HTR-8/SVneo (cell line): ENCODE results near the gene NHERF1.
A peak's percentile ranks its signal among the peaks of the same experiment; 100 is the strongest.

ENCODE experiments used
- DNase-seq: peaks from one replicate; pipeline ENCODE4 v3.0.0; 2011; ENCODE audit warnings: low spot score, mixed read lengths; ENCODE audit not compliant: insufficient read length
- FAIRE-seq: peaks from 2 replicates; lab custom pipeline; 2011; peaks lifted over from hg19 to GRCh38; lab: Jason Lieb, UNC

Gene NHERF1

DNA sequence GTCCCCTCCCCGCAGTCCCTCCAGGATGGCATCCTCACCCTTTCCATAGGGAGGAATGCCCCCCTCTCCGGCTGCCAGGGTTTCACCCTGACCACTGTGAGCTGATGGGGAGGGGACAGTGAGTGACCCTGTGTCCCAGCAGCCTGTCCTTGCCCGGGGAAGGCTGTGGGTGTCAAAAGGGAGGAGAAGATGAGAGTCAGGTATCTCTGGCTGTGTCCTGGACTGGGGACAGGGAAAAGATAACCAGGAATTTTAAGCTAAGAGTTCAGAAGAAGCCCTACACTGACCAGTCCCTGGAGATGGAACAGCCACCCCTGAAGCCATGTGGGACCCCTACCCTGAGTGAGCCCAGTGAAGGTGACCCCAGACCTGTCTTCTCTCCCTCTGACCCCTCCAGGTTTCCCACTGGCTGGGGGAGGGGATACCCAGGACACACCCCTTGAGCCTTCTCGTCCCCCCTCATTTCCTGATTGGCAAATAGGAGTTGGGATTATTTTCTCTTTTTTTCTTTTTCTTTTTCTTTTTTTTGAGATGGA, 16.4 kb downstream of the NHERF1 start:
- no peak for DNase-seq
- FAIRE-seq: no peak

DNA sequence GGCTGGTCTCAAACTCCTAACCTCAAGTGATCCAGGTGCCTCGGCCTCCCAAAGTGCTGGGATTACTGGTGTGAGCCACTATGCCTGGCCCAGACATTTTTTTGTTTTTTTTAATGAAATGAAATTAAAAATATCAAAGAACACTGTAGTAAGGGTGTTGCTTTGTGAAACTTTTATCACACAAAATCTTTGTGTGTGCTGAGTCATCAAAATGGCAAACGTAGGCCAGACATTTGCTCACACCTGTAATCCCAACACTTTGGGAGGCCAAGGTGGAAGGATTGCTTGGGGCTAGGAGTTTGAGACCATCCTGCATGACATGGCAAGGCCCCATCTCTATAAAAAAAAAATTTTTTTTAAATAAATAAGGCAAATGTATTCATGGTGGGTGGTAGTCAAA, 18.0 kb downstream of the NHERF1 start:
- FAIRE-seq (no peak), DNase-seq (no peak)

DNA sequence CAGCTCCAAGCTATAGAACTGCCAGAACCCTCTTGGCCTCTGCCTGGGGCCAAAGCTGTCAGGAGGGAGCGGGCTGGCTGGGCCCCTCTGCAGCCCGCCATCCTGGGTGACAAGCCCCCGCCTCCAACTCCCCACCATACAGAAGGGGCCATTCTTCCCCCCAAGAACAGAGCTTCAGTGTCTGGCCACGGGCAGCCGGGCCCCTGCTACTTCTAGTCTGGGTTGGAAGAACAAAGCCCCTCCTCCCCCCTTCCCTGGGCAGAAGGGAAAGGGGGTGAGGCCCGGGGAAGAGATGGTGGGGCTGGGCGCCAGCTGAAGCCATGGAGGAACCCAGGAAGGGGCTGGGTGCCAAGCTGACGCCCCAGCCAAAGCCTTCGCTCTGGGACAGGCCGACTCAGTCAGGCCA, 18.7 kb downstream of the NHERF1 start:
- no peak for FAIRE-seq

DNA sequence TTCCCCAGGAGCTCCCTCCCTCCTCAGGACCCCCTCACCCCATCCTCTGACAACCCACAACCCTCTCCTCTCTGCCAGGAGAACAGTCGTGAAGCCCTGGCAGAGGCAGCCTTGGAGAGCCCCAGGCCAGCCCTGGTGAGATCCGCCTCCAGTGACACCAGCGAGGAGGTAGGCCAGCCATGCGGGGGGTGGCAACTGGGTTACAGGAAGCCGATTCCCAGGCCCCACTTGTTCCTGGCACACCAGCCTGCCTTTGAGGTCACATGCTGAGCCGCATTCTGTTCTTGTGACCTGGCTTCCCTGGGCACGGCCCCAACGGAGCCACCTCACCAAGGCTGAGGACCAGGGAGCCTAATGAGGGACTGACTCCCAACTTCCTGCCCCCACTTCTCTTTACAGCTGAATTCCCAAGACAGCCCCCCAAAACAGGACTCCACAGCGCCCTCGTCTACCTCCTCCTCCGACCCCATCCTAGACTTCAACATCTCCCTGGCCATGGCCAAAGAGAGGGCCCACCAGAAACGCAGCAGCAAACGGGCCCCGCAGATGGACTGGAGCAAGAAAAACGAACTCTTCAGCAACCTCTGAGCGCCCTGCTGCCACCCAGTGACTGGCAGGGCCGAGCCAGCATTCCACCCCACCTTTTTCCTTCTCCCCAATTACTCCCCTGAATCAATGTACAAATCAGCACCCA, 19.8 kb downstream of the NHERF1 start:
- DNase-seq (no peak), FAIRE-seq (peak; percentile 4)

More for the DNA sequence above, 18.7 kb downstream of the NHERF1 start:
- no peak for DNase-seq

DNA sequence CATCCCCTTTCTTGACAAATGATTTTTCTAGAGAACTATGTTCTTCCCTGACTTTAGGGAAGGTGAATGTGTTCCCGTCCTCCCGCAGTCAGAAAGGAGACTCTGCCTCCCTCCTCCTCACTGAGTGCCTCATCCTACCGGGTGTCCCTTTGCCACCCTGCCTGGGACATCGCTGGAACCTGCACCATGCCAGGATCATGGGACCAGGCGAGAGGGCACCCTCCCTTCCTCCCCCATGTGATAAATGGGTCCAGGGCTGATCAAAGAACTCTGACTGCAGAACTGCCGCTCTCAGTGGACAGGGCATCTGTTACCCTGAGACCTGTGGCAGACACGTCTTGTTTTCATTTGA, 20.3 kb downstream of the NHERF1 start:
- FAIRE-seq: no peak

DNA sequence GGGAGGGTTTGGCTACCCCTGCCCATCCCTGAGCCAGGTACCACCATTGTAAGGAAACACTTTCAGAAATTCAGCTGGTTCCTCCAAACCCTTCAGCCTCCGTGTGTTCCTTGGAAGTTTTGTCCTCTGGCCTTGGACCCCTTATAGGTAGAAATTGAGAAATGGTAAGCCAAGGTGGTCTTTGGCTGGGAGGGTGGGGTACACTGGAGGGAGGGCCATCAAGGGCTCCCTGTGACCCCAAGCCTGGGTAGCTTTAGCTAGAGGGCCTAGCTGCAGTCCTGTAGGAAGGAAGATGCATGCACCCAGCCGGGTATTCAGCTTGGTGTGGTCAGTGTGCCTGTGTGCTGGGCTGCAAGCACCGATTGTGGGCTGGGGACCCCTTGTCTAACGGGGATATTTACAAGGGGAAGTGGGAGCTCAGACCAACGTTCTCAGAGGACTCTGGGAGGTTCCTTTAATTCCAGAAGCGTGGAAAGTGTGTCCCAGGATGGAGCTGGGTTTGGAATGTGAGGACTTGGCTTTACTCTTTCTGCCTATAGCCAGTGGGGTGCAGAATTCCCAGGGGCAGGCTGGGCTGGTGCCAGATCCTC, 20.9 kb downstream of the NHERF1 start:
- no peak for FAIRE-seq
- DNase-seq: no peak

More for the DNA sequence above, 20.3 kb downstream of the NHERF1 start:
- no peak for DNase-seq

DNA sequence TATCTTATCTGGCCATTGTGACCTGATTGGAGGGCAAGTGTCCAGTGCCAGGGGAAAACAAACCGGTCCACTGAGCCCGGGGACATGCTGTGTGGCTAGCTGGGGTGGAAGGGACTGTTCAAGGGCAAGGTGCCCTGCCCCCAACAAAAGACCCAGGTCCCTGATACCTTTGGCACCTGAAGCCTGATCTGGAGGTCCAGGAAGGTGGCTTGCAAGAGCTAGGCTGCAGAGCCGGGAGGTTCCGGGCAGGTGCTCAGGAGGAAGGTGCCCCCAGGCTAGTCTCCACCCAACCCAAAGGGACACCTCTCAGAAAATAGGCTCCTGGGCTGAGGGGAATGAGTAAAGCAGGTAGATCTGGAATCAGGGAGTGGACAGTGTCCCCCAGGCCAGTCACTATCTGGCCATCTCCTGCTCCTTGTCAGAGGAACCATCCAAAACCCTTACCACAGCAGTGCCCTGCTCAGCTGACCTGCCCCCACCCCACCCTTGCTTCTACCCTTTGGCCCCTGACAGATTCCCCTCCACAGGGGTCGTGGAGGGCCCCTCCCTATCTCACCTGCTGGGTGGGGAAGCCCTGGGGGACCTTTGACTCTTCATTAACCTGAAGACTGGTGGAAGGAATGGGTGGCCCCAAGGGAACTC, 21.5 kb downstream of the NHERF1 start:
- FAIRE-seq: no peak
- DNase-seq: no peak

DNA sequence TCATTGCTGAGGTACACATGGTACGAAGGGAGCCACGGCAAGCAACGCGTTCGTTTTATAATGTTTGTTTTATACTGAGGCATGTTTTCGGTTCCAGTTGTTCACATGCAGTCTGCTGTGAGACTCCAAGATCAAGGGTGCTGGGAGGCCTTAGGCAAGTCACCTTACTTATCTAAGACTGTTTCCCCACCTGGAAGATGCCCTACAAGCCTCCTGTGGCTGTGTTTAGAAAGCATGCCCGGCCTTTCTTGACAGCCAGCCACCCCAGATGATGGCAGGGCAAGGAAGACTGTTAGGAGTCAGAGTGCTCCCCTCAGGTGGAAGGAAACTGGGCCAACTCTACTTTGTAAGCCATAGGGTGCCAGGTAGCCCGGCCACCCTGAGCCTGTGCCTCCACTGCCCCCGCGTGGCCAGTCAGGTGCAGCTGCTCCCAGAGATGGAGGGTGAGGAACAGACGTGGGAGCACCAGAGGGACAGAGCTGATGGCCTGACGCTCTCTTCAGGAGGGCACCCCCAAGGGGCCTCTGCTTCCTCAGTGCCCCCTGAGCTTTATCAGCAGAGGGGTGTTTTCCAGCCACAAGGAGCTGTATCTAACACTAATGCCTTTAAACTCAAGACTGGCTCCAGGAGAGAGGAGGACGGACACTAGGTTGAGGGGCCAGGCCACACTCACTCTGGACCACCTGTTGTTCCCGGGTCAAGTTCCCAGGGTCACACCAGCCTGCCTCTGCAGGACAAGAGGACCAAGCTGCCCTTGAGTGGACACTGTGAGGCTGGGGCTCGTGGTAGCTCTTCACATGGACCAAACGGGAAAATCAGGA, 22.3 kb downstream of the NHERF1 start:
- FAIRE-seq (peak; percentile 70), DNase-seq (peak; percentile 57)

DNA sequence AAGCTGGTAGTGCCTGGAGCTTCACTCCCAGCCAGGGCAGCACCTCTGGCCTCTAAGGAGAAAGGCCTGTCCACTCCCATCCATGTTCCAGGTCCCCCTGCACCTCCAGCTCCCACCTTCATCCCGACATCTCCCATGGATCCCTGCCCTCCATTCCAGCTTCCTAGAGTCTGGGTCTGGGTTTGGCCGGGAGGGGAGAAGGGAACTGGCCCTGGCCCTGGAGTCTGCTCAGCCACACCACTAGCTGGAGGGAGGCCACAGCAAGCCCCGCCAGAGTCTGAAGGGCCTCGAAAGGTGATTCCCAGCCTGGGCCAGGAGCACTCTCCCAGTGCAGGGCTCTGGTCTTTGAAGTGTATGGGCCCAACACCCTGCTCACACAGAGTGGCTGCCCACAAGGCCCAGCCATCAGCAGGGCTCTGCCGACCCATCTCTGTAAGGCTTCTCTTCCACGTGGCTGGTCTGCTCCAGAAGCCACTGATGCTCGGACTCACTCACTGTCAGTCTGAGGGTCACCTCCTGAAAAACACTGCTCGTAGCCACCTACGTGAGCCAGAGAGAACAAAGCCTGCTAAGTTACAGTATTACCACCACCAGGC, 23.0 kb downstream of the NHERF1 start:
- DNase-seq: no peak
- FAIRE-seq: no peak

DNA sequence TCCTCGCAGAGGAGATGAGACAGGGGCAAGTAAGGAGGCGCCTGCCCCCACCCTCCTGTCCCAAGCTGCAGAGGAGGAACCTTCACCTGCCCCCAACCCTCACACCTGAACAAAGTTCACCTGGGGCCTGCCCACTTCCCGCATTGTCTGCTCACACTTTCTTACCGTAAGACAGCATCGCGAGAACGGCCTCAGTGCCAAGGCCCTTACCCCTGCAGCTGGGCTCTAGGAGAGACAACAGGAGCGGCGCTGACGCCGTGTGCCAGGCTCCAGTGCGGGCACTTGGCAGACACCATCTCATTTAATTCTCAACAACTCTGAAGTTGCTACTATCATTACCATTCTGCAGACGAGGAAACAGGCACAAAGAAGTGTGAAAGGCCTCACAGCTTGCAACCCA, 23.6 kb downstream of the NHERF1 start:
- DNase-seq (no peak), FAIRE-seq (no peak)

DNA sequence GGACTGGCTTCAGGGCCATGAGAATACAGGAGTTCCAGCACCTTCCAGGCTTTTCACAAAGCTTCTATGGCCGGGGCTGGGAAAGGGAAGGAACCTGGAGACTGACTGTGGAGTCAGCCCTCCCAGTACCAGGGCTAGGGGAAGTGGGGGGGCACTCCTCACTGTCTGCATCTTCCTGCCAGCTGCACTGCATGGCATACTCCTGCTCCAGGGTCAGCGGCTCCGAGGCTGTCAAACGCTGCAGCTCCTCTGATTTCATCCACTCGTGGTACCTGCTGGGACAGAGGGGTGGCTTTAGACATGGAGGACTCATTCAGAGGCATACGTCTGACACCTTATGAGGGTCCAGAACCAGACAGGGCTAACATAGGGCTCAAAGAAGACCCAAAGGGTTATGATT, 25.0 kb downstream of the NHERF1 start:
- DNase-seq: no peak
- FAIRE-seq: peak; percentile 4

DNA sequence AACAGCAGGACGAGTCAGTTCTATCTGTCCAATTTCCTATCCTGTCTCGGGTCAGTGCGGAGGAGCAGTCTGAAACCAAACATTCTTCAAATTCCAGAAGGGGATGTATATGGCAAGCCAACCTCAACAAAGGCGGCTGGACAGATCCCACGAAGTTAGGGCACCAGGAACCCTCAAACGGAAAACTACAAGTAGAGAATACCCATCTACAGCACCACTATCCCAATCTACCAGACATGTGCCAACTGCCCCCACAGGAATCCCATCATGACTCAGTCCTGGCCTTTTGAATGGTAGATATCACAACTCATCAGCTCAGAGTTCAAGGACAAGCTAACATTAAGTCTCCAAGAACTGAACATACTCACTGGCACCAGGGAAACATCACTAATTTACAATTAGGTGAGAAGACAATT, 25.5 kb downstream of the NHERF1 start:
- peak; percentile 70 for DNase-seq

DNA sequence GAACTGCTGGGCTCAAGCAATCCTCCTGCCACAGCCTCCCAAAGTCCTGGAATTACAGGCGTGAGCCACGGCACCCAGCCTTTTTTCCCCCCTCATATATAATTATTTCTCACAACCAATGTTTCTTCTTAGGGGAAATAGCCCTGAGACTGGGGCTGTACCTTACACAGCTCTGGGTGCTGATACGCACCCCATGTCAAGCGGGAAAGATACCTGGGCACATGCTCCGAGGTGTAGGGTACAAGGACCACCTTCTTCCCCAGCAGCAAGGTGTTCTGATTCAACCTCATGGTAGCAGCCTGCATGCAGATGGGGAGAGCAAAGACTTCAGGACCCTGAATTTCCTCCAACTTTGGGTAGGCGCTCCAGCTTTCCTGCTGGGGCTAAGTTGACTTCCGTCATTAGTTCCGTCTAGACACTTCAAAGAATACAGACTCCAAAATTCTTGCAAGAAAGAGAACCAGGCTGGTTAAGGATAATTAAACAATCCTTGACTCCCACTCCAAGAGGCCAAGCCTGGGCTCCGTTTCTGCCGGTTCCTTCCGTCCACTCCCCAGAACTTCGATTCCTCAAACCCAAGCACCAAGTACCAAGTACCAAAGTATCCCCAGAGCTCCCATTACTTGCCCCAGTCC, 27.1 kb downstream of the NHERF1 start:
- DNase-seq (no peak), FAIRE-seq (no peak)

More for the DNA sequence above, 25.5 kb downstream of the NHERF1 start:
- peak; percentile 86 for FAIRE-seq

DNA sequence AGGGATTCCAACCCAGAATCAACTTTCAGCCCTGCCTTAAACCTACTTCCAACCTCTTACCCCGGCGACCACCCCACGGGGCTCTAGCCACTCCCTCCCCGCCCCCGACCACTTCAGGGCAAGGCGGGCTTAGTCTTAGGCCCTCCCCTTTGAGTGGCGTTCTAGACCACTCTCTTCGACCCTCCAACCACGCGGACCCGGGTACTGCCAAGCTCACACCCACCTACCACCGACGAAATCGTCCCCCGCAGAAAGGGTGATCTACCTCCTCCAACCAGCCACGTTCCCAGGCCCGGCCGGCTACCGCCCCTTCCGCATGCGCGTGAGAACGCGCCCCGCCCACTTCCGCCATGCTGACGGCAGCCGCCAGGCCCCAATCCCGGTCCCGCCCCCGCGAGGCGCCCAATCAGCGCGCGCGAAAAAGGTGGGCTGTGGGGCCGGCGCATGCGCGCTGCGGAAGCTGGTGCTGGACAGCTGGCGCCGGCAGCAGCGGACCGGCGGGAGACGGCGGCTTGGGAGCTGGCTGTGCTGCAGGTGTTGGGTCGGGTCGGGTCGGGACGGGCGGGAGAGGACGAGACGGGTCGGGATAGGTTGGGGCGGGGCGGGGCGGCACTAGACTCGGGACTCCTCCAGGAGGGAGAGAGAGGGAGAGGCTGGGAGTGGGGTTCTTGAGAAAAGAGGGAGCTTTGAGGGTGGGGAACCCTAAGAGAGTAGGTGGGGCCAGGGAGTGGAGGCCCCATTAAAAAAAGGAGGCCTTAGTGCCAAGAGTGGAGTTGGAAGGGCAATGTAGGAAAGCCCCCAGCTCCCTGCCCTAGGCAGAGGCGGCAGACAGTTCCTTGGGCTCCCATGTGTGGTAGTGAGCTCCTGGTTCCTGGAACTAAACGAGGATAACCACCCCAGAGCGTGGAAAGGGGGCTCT, 27.9 kb downstream of the NHERF1 start, which contains the start of gene NAT9:
Gene NAT9 (minus strand): TSS at position 302 of the 919 bp plus-strand sequence. CDS start 647 bp downstream, outside the sequence.
- FAIRE-seq (peak; percentile 97), DNase-seq (peak; percentile 100)

DNA sequence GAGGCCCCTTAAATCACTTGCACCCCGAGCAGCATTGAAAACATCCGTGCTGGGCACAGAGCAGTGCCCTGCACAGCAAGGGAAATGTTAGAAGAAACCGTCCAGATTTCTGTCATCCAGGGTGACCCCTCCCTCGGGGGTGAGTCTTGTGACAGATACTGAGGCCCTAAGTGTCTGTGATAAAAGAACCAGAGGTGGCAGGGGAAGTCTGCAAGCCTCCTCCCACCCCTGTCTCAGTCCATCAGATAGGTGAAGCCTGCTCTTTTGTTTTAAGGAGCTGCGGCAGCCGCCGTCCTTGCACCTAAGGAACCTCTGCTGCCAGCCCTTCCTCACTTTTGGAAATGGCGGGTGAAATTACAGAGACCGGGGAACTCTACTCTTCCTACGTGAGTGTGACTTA, 28.6 kb downstream of the NHERF1 start:
- DNase-seq: no peak
- FAIRE-seq: no peak

DNA sequence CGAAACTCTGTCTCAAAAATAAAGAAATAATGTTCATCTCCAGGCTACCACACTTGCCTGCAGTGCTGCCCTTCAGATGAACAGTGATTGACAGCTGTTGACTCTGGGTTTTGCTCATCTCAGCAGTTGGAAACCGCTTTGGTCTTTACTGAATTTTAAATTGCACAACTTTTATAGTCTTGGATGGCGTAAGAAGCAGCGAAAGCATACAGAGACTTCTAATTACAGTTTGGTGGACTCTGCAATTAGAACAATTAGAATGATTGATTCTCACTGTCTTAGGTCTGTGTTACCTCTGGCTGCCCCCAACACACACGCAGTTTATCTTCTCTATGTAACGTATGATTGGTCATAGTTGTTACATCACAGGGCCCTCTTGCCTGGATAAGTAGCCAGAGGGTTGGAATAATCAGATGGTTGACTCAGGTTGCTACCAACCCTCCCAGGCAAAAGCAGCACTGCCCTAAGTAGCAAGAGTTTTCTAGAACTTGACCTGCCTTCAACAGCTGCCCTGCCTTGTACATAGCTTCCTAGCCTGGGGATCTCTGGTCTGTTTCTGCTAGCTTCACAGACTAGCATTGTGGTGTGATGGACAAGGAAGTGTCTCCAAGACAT, 29.6 kb downstream of the NHERF1 start:
- FAIRE-seq (no peak), DNase-seq (no peak)

DNA sequence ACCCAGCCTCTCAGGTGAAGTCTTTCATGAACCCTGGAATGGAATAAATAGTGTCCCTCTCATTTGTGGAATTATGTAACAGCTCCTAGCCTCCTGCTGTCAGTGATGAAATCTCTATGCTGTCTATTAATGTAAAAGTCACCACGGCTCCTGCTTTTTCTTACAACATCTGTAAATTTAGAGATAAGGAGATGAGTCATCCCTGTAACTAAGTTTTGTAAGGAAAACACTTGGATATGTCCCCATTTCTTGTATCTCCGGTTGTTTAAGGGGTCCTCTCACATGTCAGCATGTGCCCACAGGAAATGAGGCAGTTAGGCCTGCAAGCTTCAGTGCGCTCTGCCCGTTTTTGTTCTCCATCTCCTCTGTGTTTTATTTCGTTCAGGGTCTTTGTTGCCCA, 30.5 kb downstream of the NHERF1 start:
- FAIRE-seq (no peak), DNase-seq (no peak)

DNA sequence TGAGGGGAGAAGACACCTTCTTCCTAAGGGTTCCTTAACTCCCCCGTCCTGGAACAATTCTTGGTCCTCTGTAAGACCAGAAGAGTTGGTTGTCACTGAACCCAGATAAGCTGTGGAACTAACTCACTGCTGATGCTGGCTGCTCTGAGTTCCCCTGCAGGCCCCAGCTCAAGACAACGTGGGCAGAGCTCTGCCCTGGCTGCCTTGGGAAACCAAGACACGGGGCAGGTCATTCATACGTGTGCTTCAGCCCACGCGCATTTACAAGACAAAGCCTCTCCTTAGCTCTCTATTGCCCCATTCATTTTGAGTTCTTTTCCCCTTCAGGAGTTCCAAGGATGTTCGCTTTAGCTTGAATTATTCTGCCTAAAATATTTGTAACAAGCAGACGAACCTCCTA, 31.1 kb downstream of the NHERF1 start:
- DNase-seq (no peak), FAIRE-seq (no peak)
